ENCODE data around the gene PTDSS2. TPM values are rescaled to one million over a fixed set of nuclear protein-coding genes. Genes with fewer than 3 reads are reported as not detected.

PTDSS2 gene
- total and polyA plus RNA-seq, 2 of the 13 experiments (the other 11 are each of a cell fraction or from before 2014, with no cell fraction given): 21.7 to 26.4 TPM

DNA sequence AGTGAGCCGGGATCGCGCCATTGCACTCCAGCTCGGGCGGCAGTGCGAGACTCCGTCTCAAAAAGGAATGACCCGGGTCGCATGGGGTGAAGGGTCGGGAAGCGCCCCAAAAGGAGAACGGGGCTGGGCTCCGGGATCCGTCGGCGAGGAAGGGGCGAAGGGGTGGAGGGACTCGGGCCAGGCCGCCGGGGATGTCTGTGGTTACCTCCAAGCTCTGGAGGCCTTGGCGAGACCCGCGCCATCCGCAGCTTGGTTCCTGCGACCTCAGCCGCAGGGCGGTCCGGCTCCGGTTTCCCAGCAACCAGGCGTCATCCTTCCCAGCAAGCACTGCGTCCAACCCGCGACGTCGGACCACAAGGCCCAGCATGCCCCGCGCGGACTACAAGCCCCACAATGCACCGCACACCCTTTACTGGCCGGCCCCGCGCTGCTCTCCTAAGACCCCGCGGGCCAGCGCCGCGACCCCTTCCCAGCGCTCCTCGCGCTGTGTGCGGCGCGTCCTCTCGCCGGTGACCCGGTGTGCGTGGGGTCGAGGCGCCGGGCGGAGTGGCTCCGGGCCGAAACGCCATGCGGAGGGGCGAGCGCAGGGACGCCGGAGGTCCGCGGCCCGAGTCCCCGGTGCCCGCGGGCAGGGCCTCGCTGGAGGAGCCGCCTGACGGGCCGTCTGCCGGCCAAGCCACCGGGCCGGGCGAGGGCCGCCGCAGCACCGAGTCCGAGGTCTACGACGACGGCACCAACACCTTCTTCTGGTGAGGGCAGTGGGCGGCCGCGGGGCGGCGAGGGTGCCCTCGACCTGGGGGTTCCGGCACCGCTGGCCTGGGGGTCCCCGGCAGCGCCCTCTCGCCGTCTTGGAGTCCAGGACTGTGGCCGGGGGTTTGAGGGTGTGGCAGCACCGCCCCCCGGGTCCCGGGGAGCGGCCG lies at the start of gene PTDSS2 (continued):
- TF ChIP-seq ZNF468 (CRISPR knock-in tag; IDR thresholded peaks at IDR 0.05): 0 out of 2 replicates have a peak, but pooled peaks have one; percentile 40
- no peak for TF ChIP-seq ZNF552 (CRISPR knock-in tag; IDR thresholded peaks at IDR 0.05; ENCODE audit: borderline replicate concordance)
- TF ChIP-seq SIX1 (CRISPR knock-in tag; IDR thresholded peaks at IDR 0.05; ENCODE audit: borderline replicate concordance): no peak
- TF ChIP-seq, protein P1, sequence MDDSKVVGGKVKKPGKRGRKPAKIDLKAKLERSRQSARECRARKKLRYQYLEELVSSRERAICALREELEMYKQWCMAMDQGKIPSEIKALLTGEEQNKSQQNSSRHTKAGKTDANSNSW (CRISPR knock-in tag; IDR thresholded peaks at IDR 0.05; ENCODE audit: borderline replicate concordance): no peak; the same call in 1 of the 2 replicates
- TF ChIP-seq ZNF331 (CRISPR knock-in tag; IDR thresholded peaks at IDR 0.05): peak; percentile 67; the same call in 1 of the 2 replicates
- TF ChIP-seq, protein P2, sequence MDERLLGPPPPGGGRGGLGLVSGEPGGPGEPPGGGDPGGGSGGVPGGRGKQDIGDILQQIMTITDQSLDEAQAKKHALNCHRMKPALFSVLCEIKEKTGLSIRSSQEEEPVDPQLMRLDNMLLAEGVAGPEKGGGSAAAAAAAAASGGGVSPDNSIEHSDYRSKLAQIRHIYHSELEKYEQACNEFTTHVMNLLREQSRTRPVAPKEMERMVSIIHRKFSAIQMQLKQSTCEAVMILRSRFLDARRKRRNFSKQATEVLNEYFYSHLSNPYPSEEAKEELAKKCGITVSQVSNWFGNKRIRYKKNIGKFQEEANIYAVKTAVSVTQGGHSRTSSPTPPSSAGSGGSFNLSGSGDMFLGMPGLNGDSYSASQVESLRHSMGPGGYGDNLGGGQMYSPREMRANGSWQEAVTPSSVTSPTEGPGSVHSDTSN (CRISPR knock-in tag; IDR thresholded peaks at IDR 0.05): no peak
- peak; percentile 72 for TF ChIP-seq NFYB (CRISPR knock-in tag; IDR thresholded peaks at IDR 0.05)
- no peak for TF ChIP-seq ZNF431 (CRISPR knock-in tag; IDR thresholded peaks at IDR 0.05; ENCODE audit: borderline replicate concordance, low read depth)
- TF ChIP-seq, protein P3, sequence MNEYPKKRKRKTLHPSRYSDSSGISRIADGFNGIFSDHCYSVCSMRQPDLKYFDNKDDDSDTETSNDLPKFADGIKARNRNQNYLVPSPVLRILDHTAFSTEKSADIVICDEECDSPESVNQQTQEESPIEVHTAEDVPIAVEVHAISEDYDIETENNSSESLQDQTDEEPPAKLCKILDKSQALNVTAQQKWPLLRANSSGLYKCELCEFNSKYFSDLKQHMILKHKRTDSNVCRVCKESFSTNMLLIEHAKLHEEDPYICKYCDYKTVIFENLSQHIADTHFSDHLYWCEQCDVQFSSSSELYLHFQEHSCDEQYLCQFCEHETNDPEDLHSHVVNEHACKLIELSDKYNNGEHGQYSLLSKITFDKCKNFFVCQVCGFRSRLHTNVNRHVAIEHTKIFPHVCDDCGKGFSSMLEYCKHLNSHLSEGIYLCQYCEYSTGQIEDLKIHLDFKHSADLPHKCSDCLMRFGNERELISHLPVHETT (CRISPR knock-in tag; conservative IDR thresholded peaks at IDR 0.05): peak; percentile 85
- TF ChIP-seq, protein P4, sequence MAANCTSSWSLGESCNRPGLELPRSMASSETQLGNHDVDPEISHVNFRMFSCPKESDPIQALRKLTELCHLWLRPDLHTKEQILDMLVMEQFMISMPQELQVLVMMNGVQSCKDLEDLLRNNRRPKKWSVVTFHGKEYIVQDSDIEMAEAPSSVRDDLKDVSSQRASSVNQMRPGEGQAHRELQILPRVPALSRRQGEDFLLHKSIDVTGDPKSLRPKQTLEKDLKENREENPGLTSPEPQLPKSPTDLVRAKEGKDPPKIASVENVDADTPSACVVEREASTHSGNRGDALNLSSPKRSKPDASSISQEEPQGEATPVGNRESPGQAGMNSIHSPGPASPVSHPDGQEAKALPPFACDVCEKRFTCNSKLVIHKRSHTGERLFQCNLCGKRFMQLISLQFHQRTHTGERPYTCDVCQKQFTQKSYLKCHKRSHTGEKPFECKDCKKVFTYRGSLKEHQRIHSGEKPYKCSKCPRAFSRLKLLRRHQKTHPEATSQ (CRISPR knock-in tag; IDR thresholded peaks at IDR 0.05; ENCODE audit: borderline replicate concordance): no peak
- no peak; the same call in 1 of the 2 replicates for TF ChIP-seq RFXANK (CRISPR knock-in tag; IDR thresholded peaks at IDR 0.05)
- peak; percentile 47; the same call in 1 of the 2 replicates for TF ChIP-seq ZNF333 (CRISPR knock-in tag; IDR thresholded peaks at IDR 0.05; ENCODE audit: borderline replicate concordance)
- 0 out of 2 replicates have a peak, but pooled peaks have one; percentile 4 for TF ChIP-seq FOSL1 (CRISPR knock-in tag; IDR thresholded peaks at IDR 0.05; ENCODE audit: borderline replicate concordance)
- TF ChIP-seq, protein P5, sequence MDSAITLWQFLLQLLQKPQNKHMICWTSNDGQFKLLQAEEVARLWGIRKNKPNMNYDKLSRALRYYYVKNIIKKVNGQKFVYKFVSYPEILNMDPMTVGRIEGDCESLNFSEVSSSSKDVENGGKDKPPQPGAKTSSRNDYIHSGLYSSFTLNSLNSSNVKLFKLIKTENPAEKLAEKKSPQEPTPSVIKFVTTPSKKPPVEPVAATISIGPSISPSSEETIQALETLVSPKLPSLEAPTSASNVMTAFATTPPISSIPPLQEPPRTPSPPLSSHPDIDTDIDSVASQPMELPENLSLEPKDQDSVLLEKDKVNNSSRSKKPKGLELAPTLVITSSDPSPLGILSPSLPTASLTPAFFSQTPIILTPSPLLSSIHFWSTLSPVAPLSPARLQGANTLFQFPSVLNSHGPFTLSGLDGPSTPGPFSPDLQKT (CRISPR knock-in tag; IDR thresholded peaks at IDR 0.05; ENCODE audit: borderline replicate concordance): peak; percentile 51; the same call in 1 of the 2 replicates
- TF ChIP-seq ZSCAN20 (CRISPR knock-in tag; IDR thresholded peaks at IDR 0.05; ENCODE audit: borderline replicate concordance): no peak
- peak; percentile 53; the same call in 1 of the 2 replicates for TF ChIP-seq RXRB (CRISPR knock-in tag; IDR thresholded peaks at IDR 0.05; ENCODE audit: borderline replicate concordance)
- peak; percentile 46 for TF ChIP-seq PHF5A (CRISPR knock-in tag; IDR thresholded peaks at IDR 0.05; ENCODE audit: low read depth, unreplicated experiment)
- peak; percentile 73 for TF ChIP-seq SMAD1 (CRISPR knock-in tag; IDR thresholded peaks at IDR 0.05; ENCODE audit: borderline replicate concordance, low read depth)
